ENCODE data around the gene PAX8. TPM values are rescaled to one million over a fixed set of nuclear protein-coding genes. Genes with fewer than 3 reads are reported as not detected.

PAX8 gene
- polyA plus RNA-seq, 3 donors = 213 to 241 (median 227) TPM

GRCh38 chr2:113209011-113209645 is 69.6 kb downstream of the PAX8 start:
- no peak for DNase-seq (ENCODE audit: low read depth in 3 of 3, low spot score in 2 of 3)

GRCh38 chr2:113208396-113208795 is 70.3 kb downstream of the PAX8 start:
- no peak for DNase-seq (ENCODE audit: low read depth in 3 of 3, low spot score in 2 of 3)

- no peak for DNase-seq (ENCODE audit: low read depth in 3 of 3, low spot score in 2 of 3)
Measured at GRCh38 chr2:113207021-113207420, 71.7 kb downstream of the PAX8 start.

GRCh38 chr2:113206251-113206650 is 72.5 kb downstream of the PAX8 start:
- DNase-seq (ENCODE audit: low read depth in 3 of 3, low spot score in 2 of 3) = no peak

- no peak for DNase-seq (ENCODE audit: low read depth in 3 of 3, low spot score in 2 of 3)
Measured at GRCh38 chr2:113203901-113204519, 74.7 kb downstream of the PAX8 start.

- no peak for DNase-seq (ENCODE audit: low read depth in 3 of 3, low spot score in 2 of 3)
Measured at GRCh38 chr2:113203217-113203530, 75.5 kb downstream of the PAX8 start.

GRCh38 chr2:113202305-113203216 is 76.2 kb downstream of the PAX8 start:
- DNase-seq (ENCODE audit: low read depth in 3 of 3, low spot score in 2 of 3) = no peak

GRCh38 chr2:113201496-113202304 is 77.0 kb downstream of the PAX8 start:
- no peak for DNase-seq (ENCODE audit: low read depth in 3 of 3, low spot score in 2 of 3)

- DNase-seq (ENCODE audit: low read depth in 3 of 3, low spot score in 2 of 3) = no peak
Measured at GRCh38 chr2:113200736-113201490, 77.8 kb downstream of the PAX8 start.

GRCh38 chr2:113200236-113200635 is 78.5 kb downstream of the PAX8 start:
- no peak for DNase-seq (ENCODE audit: low read depth in 3 of 3, low spot score in 2 of 3)

- no peak for DNase-seq (ENCODE audit: low read depth in 3 of 3, low spot score in 2 of 3)
Measured at GRCh38 chr2:113198790-113199612, 79.7 kb downstream of the PAX8 start.

GRCh38 chr2:113198048-113198789 is 80.5 kb downstream of the PAX8 start:
- DNase-seq (ENCODE audit: low read depth in 3 of 3, low spot score in 2 of 3) = no peak

- DNase-seq (ENCODE audit: low read depth in 3 of 3, low spot score in 2 of 3) = no peak
Measured at GRCh38 chr2:113197347-113198047, 81.2 kb downstream of the PAX8 start.

- DNase-seq (ENCODE audit: low read depth in 3 of 3, low spot score in 2 of 3) = no peak
Measured at GRCh38 chr2:113196839-113197238, 81.9 kb downstream of the PAX8 start.

- no peak for DNase-seq (ENCODE audit: low read depth in 3 of 3, low spot score in 2 of 3)
Measured at GRCh38 chr2:113195923-113196501, 82.7 kb downstream of the PAX8 start.

GRCh38 chr2:113192459-113193100 is 86.1 kb downstream of the PAX8 start:
- no peak for DNase-seq (ENCODE audit: low read depth in 3 of 3, low spot score in 2 of 3)

- DNase-seq (ENCODE audit: low read depth in 3 of 3, low spot score in 2 of 3) = no peak
Measured at GRCh38 chr2:113190871-113191270, 87.8 kb downstream of the PAX8 start.

All from right renal cortex interstitium (tissue), 3 donors.